CD4-positive, alpha-beta T cell (primary cell): ENCODE data around the gene BABAM2. TPM values are rescaled to one million over a fixed set of nuclear protein-coding genes. Genes with fewer than 3 reads are reported as not detected.

Source experiments
- ATAC-seq: fragments of 200-7000 bp; cut with Tn5 transposase; one replicate; pipeline ENCODE4 v1.10.0; 2022; ENCODE audit warnings: mild to moderate bottlenecking; ENCODE audit not compliant: poor library complexity
- CTCF ChIA-PET: fragments of 350-600 bp; sonication (Branson Sonifier 250); formaldehyde crosslinking; loops from one replicate; lab custom pipeline; 2021; ENCODE audit warnings: antibody characterized with exemption, inconsistent platforms; lab: Charles Lee
- POLR2A ChIA-PET: fragments of 350-600 bp; sonication (Branson Sonifier 250); formaldehyde crosslinking; loops from one replicate; lab custom pipeline; 2021; ENCODE audit warnings: antibody characterized with exemption, inconsistent platforms; lab: Charles Lee
- DNase-seq, 14 experiments: peaks; one replicate each; pipeline ENCODE4 v3.0.0-alpha.2; 2013 to 2020; ENCODE audit warnings: mixed read lengths in 2 of 14
- H3K27ac ChIP-seq, 2 donors: one replicate each; pipeline versions ENCODE4 v1.5.1 to v1.7.0; 2013; ENCODE audit warnings: low read length in 2 of 2, low read depth in 1 of 2, mild to moderate bottlenecking in 1 of 2
- H3K27me3 ChIP-seq, 2 experiments: 1 replicate in 1 of 2; 2 replicates in 1 of 2; pipeline versions ENCODE4 v1.6.1 to v1.7.0; 2013; ENCODE audit warnings: low read length in 2 of 2, control low read depth in 1 of 2, mild to moderate bottlenecking in 1 of 2, moderate library complexity in 1 of 2; ENCODE audit not compliant: insufficient read depth in 2 of 2, control insufficient read depth in 1 of 2
- H3K36me3 ChIP-seq: one replicate; pipeline ENCODE4 v1.6.1; 2013; ENCODE audit warnings: low read length, control low read depth; ENCODE audit not compliant: insufficient read depth
- H3K4me1 ChIP-seq: one replicate; pipeline ENCODE4 v1.6.1; 2013; ENCODE audit warnings: low read length, control low read depth; ENCODE audit not compliant: insufficient read depth
- H3K4me3 ChIP-seq: one replicate; pipeline ENCODE4 v1.5.1; 2013; ENCODE audit warnings: mild to moderate bottlenecking, low read length, moderate library complexity
- H3K9me3 ChIP-seq, 2 experiments: 1 replicate in 1 of 2; 2 replicates in 1 of 2; pipeline versions ENCODE4 v1.6.1 to v1.7.0; 2013; ENCODE audit warnings: low read length in 2 of 2, mild to moderate bottlenecking in 2 of 2, control low read depth in 1 of 2, moderate library complexity in 1 of 2; ENCODE audit not compliant: control insufficient read depth in 1 of 2, insufficient read depth in 1 of 2
- H3K27ac Mint-ChIP-seq: one replicate; pipeline ENCODE4 v1.8.0; 2020; ENCODE audit warnings: mixed read lengths
- H3K27me3 Mint-ChIP-seq: one replicate; pipeline ENCODE4 v1.8.0; 2021; ENCODE audit warnings: mixed read lengths
- H3K36me3 Mint-ChIP-seq: one replicate; pipeline ENCODE4 v1.8.0; 2021; ENCODE audit warnings: low read depth, mixed read lengths
- H3K4me1 Mint-ChIP-seq: one replicate; pipeline ENCODE4 v1.8.0; 2021; ENCODE audit warnings: low read depth, mixed read lengths
- H3K4me3 Mint-ChIP-seq: one replicate; pipeline ENCODE4 v1.8.0; 2020; ENCODE audit warnings: mild to moderate bottlenecking, mixed read lengths
- H3K9me3 Mint-ChIP-seq: one replicate; pipeline ENCODE4 v1.8.0; 2020; ENCODE audit warnings: mixed read lengths
- intact Hi-C, 2 experiments: fragments of 100-400 bp; cut with DNase I in 1 of 2; cut with micrococcal nuclease in 1 of 2; formaldehyde crosslinking; loops; one replicate each; pipeline versions ENCODE4 v1.15.1 to v1.9.0; 2023 to 2025; cut with DNase I, micrococcal nuclease
- total RNA-seq, 174 experiments: library from RNA in 2 of 174; stranded (reverse) in 2 of 174; gene quantifications; one replicate each; pipeline ENCODE4 v1.2.3 and lab custom pipeline; 2021 to 2026
- TF ChIP-seq, protein P1 (sequence below): fragments of 200-600 bp; IDR thresholded peaks from one replicate; pipeline ENCODE4 v1.8.0; 2022; ENCODE audit warnings: antibody characterized with exemption, mild to moderate bottlenecking

BABAM2 gene
- total RNA-seq, 2 experiments from 2014 or later = 29.2 to 32.8 TPM

DNA sequence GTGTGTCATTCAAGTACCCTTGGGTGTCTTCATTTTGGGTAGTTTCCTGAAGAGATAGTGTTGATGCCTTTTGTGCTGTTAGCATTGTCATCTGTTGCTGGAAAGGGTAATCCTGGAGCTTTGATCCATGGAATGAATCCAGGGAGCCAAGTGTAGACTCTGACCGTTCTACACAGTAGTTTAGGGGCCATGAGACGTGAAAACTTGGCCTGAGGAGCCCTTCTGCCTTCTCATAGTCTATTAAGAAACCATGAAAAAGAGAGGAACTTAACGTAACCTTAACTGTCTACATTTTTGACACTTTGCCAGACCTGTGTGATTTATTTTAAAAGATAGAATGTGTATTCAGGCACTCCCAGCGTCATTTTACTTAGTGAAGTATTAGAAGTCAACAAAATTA, 194.0 kb downstream of the BABAM2 start:
- ATAC-seq = no peak
- Histone ChIP-seq H3K27ac (no peak overlapping the region), H3K9me3 (no peaks in the 10 kb centered on the region), H3K27me3 (no peaks in the 10 kb centered on the region), H3K4me1 (peaks cover 6% of the 10 kb centered on the region), H3K36me3 (no peaks in the 10 kb centered on the region), H3K4me3 (no peak overlapping the region)
- ChIA-PET CTCF (no interaction called here), POLR2A (no interaction called here)
- TF ChIP-seq, protein P1, sequence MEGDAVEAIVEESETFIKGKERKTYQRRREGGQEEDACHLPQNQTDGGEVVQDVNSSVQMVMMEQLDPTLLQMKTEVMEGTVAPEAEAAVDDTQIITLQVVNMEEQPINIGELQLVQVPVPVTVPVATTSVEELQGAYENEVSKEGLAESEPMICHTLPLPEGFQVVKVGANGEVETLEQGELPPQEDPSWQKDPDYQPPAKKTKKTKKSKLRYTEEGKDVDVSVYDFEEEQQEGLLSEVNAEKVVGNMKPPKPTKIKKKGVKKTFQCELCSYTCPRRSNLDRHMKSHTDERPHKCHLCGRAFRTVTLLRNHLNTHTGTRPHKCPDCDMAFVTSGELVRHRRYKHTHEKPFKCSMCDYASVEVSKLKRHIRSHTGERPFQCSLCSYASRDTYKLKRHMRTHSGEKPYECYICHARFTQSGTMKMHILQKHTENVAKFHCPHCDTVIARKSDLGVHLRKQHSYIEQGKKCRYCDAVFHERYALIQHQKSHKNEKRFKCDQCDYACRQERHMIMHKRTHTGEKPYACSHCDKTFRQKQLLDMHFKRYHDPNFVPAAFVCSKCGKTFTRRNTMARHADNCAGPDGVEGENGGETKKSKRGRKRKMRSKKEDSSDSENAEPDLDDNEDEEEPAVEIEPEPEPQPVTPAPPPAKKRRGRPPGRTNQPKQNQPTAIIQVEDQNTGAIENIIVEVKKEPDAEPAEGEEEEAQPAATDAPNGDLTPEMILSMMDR = no peak
- H3K9me3 Mint-ChIP-seq = no peaks in the 10 kb centered on the region
- no peak for DNase-seq
- no peak overlapping the region for H3K27ac Mint-ChIP-seq
- intact Hi-C loops = no loop called here
- no peak overlapping the region for H3K4me3 Mint-ChIP-seq
- H3K36me3 Mint-ChIP-seq = no peaks in the 10 kb centered on the region
- H3K4me1 Mint-ChIP-seq = peaks cover 29% of the 10 kb centered on the region
- H3K27me3 Mint-ChIP-seq = no peaks in the 10 kb centered on the region

GRCh38 chr2:28085201-28085600, 194.7 kb downstream of the BABAM2 start:
- H3K4me1 ChIP-seq = peaks cover 6% of the 10 kb centered on the region
- H3K36me3 Mint-ChIP-seq = no peaks in the 10 kb centered on the region
- ATAC-seq (no peak), DNase-seq (no peak)
- no peak overlapping the region for H3K4me3 ChIP-seq
- no peaks in the 10 kb centered on the region for H3K9me3 ChIP-seq
- H3K36me3 ChIP-seq = no peaks in the 10 kb centered on the region
- intact Hi-C loops = no loop called here
- no peaks in the 10 kb centered on the region for H3K27me3 ChIP-seq
- POLR2A ChIA-PET = no interaction called here
- H3K27ac Mint-ChIP-seq = no peak overlapping the region
- CTCF ChIA-PET = no interaction called here
- H3K27ac ChIP-seq = no peak overlapping the region
- TF ChIP-seq, protein P1 = no peak
- H3K27me3 Mint-ChIP-seq = no peaks in the 10 kb centered on the region
- H3K4me1 Mint-ChIP-seq = peaks cover 26% of the 10 kb centered on the region
- H3K4me3 Mint-ChIP-seq = no peak overlapping the region
- H3K9me3 Mint-ChIP-seq = no peaks in the 10 kb centered on the region

- TF ChIP-seq, protein P1 = no peak
- CTCF ChIA-PET = interaction anchor here (1.0 kb wide), 1 partner anchor 11 kb away, joined by 3 read pairs; no protein-coding TSS in a partner anchor
These were observed 196.1 kb downstream of the BABAM2 start for GRCh38 chr2:28086611-28087010.

More at GRCh38 chr2:28086611-28087010, 196.1 kb downstream of the BABAM2 start:
- Mint-ChIP-seq H3K27me3 (no peaks in the 10 kb centered on the region), H3K36me3 (no peaks in the 10 kb centered on the region), H3K9me3 (no peaks in the 10 kb centered on the region), H3K4me1 (peaks cover 12% of the 10 kb centered on the region), H3K4me3 (no peak overlapping the region), H3K27ac (no peak overlapping the region)
- no peak overlapping the region for H3K27ac ChIP-seq
- ATAC-seq (no peak), DNase-seq (no peak)
- H3K36me3 ChIP-seq = no peaks in the 10 kb centered on the region
- no peaks in the 10 kb centered on the region for H3K4me1 ChIP-seq
- intact Hi-C loops = no loop called here
- H3K4me3 ChIP-seq = no peak overlapping the region
- POLR2A ChIA-PET = no interaction called here
- H3K27me3 ChIP-seq = no peaks in the 10 kb centered on the region
- no peaks in the 10 kb centered on the region for H3K9me3 ChIP-seq
